Activated CD4-positive, alpha-beta T cell treated with anti-CD3 and anti-CD28 coated beads, Interleukin-2, amount 10 ng/mL, durations not matched to agents 7 days and 5 days (primary cell): ENCODE results near the gene DRGX. TPM values are rescaled to one million over a fixed set of nuclear protein-coding genes. Genes with fewer than 3 reads are reported as not detected.

Experiments used
- CTCF ChIA-PET: fragments of 350-600 bp; sonication (Branson Sonifier 250); formaldehyde crosslinking; loops from one replicate; lab custom pipeline; 2021; ENCODE audit warnings: antibody characterized with exemption; lab: Charles Lee
- POLR2A ChIA-PET: fragments of 350-600 bp; sonication (Branson Sonifier 250); formaldehyde crosslinking; loops from one replicate; lab custom pipeline; 2021; ENCODE audit warnings: antibody characterized with exemption; lab: Charles Lee
- DNase-seq: peaks from one replicate; pipeline ENCODE4 v3.0.0-alpha.2; 2020
- H3K27ac Mint-ChIP-seq: one replicate; pipeline ENCODE4 v1.8.0; 2021; ENCODE audit warnings: mild to moderate bottlenecking, moderate library complexity, mixed read lengths
- H3K27me3 Mint-ChIP-seq: one replicate; pipeline ENCODE4 v1.8.0; 2021; ENCODE audit warnings: mixed read lengths
- H3K36me3 Mint-ChIP-seq: one replicate; pipeline ENCODE4 v1.8.0; 2021; ENCODE audit warnings: low read depth, mixed read lengths
- H3K4me1 Mint-ChIP-seq: one replicate; pipeline ENCODE4 v1.8.0; 2021; ENCODE audit warnings: mixed read lengths
- H3K4me3 Mint-ChIP-seq: one replicate; pipeline ENCODE4 v1.8.0; 2021; ENCODE audit warnings: mild to moderate bottlenecking, moderate library complexity, mixed read lengths
- H3K9me3 Mint-ChIP-seq: one replicate; pipeline ENCODE4 v1.8.0; 2021; ENCODE audit warnings: mixed read lengths
- total RNA-seq, 2 experiments: library from RNA; stranded (reverse); gene quantifications; one replicate each; pipeline ENCODE4 v1.2.3, GENCODE V29; 2021

Gene DRGX
- total RNA-seq, 2 experiments from 2014 or later: not detected

- H3K9me3 Mint-ChIP-seq: no peaks in the 10 kb centered on the region
- no peak overlapping the region for H3K4me3 Mint-ChIP-seq
- H3K4me1 Mint-ChIP-seq: peaks cover 9% of the 10 kb centered on the region
- no peak overlapping the region for H3K27ac Mint-ChIP-seq
- CTCF ChIA-PET: no interaction called here
- no peaks in the 10 kb centered on the region for H3K36me3 Mint-ChIP-seq
- POLR2A ChIA-PET: no interaction called here
- peaks cover 58% of the 10 kb centered on the region for H3K27me3 Mint-ChIP-seq
- DNase-seq: no peak
These were observed 4.5 kb upstream of the DRGX start for GRCh38 chr10:49400365-49400764.

- H3K4me3 Mint-ChIP-seq: no peak overlapping the region
- DNase-seq: no peak
- H3K9me3 Mint-ChIP-seq: no peaks in the 10 kb centered on the region
- H3K27ac Mint-ChIP-seq: no peak overlapping the region
- peaks cover 9% of the 10 kb centered on the region for H3K4me1 Mint-ChIP-seq
- H3K27me3 Mint-ChIP-seq: peaks cover 70% of the 10 kb centered on the region
- ChIA-PET POLR2A (no interaction called here), CTCF (interaction anchor here (2.0 kb wide), 1 partner anchor 9 kb away, joined by 5 read pairs; no protein-coding TSS in a partner anchor)
- no peaks in the 10 kb centered on the region for H3K36me3 Mint-ChIP-seq
These were observed 3.1 kb upstream of the DRGX start for GRCh38 chr10:49398986-49399385.

- Mint-ChIP-seq H3K9me3 (no peaks in the 10 kb centered on the region), H3K27me3 (peaks cover 72% of the 10 kb centered on the region), H3K27ac (no peak overlapping the region), H3K4me3 (no peak overlapping the region), H3K36me3 (no peaks in the 10 kb centered on the region), H3K4me1 (peaks cover 9% of the 10 kb centered on the region)
- ChIA-PET CTCF (interaction anchor here (2.0 kb wide), 1 partner anchor 10 kb away, joined by 5 read pairs; no protein-coding TSS in a partner anchor), POLR2A (no interaction called here)
- peak; percentile 55 for DNase-seq
These were observed 2.3 kb upstream of the DRGX start for GRCh38 chr10:49398000-49398861.

GRCh38 chr10:49397036-49397999 lies 1.4 kb upstream of the DRGX start:
- Mint-ChIP-seq H3K4me3 (no peak overlapping the region), H3K9me3 (no peaks in the 10 kb centered on the region), H3K36me3 (no peaks in the 10 kb centered on the region), H3K27ac (no peak overlapping the region), H3K4me1 (peaks cover 9% of the 10 kb centered on the region), H3K27me3 (peaks cover 75% of the 10 kb centered on the region)
- DNase-seq: no peak
- CTCF ChIA-PET: interaction anchor here (2.0 kb wide), 1 partner anchor 11 kb away, joined by 5 read pairs; no protein-coding TSS in a partner anchor
- POLR2A ChIA-PET: no interaction called here

- Mint-ChIP-seq H3K4me3 (no peak overlapping the region), H3K27ac (no peak overlapping the region), H3K27me3 (peaks cover 76% of the 10 kb centered on the region), H3K4me1 (peaks cover 9% of the 10 kb centered on the region), H3K36me3 (no peaks in the 10 kb centered on the region), H3K9me3 (no peaks in the 10 kb centered on the region)
- POLR2A ChIA-PET: no interaction called here
- DNase-seq: no peak
- CTCF ChIA-PET: no interaction called here
These were observed 744 bp upstream of the DRGX start for GRCh38 chr10:49396666-49396999.

- H3K27ac Mint-ChIP-seq: no peak overlapping the region
- no peak overlapping the region for H3K4me3 Mint-ChIP-seq
- ChIA-PET CTCF (no interaction called here), POLR2A (no interaction called here)
- peaks cover 75% of the 10 kb centered on the region for H3K27me3 Mint-ChIP-seq
- DNase-seq: no peak
- no peaks in the 10 kb centered on the region for H3K9me3 Mint-ChIP-seq
- H3K36me3 Mint-ChIP-seq: no peaks in the 10 kb centered on the region
- peaks cover 9% of the 10 kb centered on the region for H3K4me1 Mint-ChIP-seq
These were observed 752 bp downstream of the DRGX start for GRCh38 chr10:49394933-49395740.

GRCh38 chr10:49393757-49394156 lies 2.1 kb downstream of the DRGX start:
- H3K4me3 Mint-ChIP-seq: no peak overlapping the region
- CTCF ChIA-PET: no interaction called here

GRCh38 chr10:49393301-49393700 lies 2.6 kb downstream of the DRGX start:
- no peak overlapping the region for H3K27ac Mint-ChIP-seq
- H3K36me3 Mint-ChIP-seq: no peaks in the 10 kb centered on the region
- no peak for DNase-seq
- peaks cover 5% of the 10 kb centered on the region for H3K4me1 Mint-ChIP-seq
- no peaks in the 10 kb centered on the region for H3K9me3 Mint-ChIP-seq
- ChIA-PET POLR2A (no interaction called here), CTCF (no interaction called here)
- H3K27me3 Mint-ChIP-seq: peaks cover 60% of the 10 kb centered on the region
- no peak overlapping the region for H3K4me3 Mint-ChIP-seq

More at GRCh38 chr10:49393757-49394156, 2.1 kb downstream of the DRGX start:
- Mint-ChIP-seq H3K27me3 (peaks cover 64% of the 10 kb centered on the region), H3K9me3 (no peaks in the 10 kb centered on the region), H3K4me1 (peaks cover 9% of the 10 kb centered on the region), H3K27ac (no peak overlapping the region), H3K36me3 (no peaks in the 10 kb centered on the region)
- no peak for DNase-seq
- POLR2A ChIA-PET: no interaction called here

- Mint-ChIP-seq H3K27ac (no peak overlapping the region), H3K9me3 (no peaks in the 10 kb centered on the region), H3K36me3 (no peaks in the 10 kb centered on the region), H3K27me3 (peaks cover 29% of the 10 kb centered on the region), H3K4me1 (no peaks in the 10 kb centered on the region), H3K4me3 (no peak overlapping the region)
- POLR2A ChIA-PET: interaction anchor here (0.7 kb wide), 1 partner anchor 117 kb away, joined by 7 read pairs; no protein-coding TSS in a partner anchor
- CTCF ChIA-PET: no interaction called here
- no peak for DNase-seq
These were observed 6.4 kb downstream of the DRGX start for GRCh38 chr10:49389361-49389933.

- no peak overlapping the region for H3K27ac Mint-ChIP-seq
These were observed 7.7 kb downstream of the DRGX start for GRCh38 chr10:49388161-49388560.

GRCh38 chr10:49387071-49387470 lies 8.8 kb downstream of the DRGX start:
- DNase-seq: no peak
- peaks cover 10% of the 10 kb centered on the region for H3K27me3 Mint-ChIP-seq
- H3K4me3 Mint-ChIP-seq: no peak overlapping the region
- POLR2A ChIA-PET: no interaction called here
- H3K27ac Mint-ChIP-seq: no peak overlapping the region
- H3K4me1 Mint-ChIP-seq: no peaks in the 10 kb centered on the region
- H3K9me3 Mint-ChIP-seq: no peaks in the 10 kb centered on the region
- CTCF ChIA-PET: no interaction called here
- no peaks in the 10 kb centered on the region for H3K36me3 Mint-ChIP-seq

More at GRCh38 chr10:49388161-49388560, 7.7 kb downstream of the DRGX start:
- Mint-ChIP-seq H3K27me3 (peaks cover 19% of the 10 kb centered on the region), H3K4me3 (no peak overlapping the region), H3K4me1 (no peaks in the 10 kb centered on the region), H3K36me3 (no peaks in the 10 kb centered on the region), H3K9me3 (no peaks in the 10 kb centered on the region)
- no peak for DNase-seq
- ChIA-PET CTCF (no interaction called here), POLR2A (no interaction called here)
